HG03039 (cell line): ENCODE measurements around the gene PRF1.
"Not testable (repeated sequence)": the region's sequence is repeated elsewhere in the genome, so short reads cannot be mapped to it uniquely, and the experiment has no call there.

Source experiments
- ATAC-seq: cut with Tn5 transposase; IDR thresholded peaks from one replicate; pipeline ENCODE4 v1.9.1; 2021; ENCODE audit warnings: mild to moderate bottlenecking, moderate library complexity; ENCODE audit not compliant: unreplicated experiment

The PRF1 gene

DNA sequence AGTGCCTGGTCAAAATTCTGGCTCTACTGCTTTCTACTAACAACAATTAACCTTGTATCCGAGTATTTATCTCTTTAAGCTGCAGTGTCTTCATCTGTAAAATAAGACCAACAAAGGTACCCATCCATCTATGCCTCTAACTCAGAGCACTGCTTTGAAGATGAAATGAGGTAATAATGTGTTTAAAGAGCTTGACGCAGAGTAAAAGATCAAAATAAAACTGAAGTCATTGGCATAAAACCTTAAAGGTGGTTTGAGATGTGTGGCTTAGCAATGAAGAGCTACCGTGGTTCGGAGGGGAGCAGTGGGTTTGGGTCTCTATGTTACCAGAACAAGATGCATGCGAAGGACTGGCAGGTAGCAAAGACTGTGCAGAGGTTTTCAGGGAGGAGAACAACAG is 16.1 kb upstream of the PRF1 start:
- no peak for ATAC-seq

GRCh38 chr10:70617798-70618568 is 15.4 kb upstream of the PRF1 start:
- no peak for ATAC-seq

- no peak for ATAC-seq
Observed at GRCh38 chr10:70616761-70617160, 14.2 kb upstream of the PRF1 start.

DNA sequence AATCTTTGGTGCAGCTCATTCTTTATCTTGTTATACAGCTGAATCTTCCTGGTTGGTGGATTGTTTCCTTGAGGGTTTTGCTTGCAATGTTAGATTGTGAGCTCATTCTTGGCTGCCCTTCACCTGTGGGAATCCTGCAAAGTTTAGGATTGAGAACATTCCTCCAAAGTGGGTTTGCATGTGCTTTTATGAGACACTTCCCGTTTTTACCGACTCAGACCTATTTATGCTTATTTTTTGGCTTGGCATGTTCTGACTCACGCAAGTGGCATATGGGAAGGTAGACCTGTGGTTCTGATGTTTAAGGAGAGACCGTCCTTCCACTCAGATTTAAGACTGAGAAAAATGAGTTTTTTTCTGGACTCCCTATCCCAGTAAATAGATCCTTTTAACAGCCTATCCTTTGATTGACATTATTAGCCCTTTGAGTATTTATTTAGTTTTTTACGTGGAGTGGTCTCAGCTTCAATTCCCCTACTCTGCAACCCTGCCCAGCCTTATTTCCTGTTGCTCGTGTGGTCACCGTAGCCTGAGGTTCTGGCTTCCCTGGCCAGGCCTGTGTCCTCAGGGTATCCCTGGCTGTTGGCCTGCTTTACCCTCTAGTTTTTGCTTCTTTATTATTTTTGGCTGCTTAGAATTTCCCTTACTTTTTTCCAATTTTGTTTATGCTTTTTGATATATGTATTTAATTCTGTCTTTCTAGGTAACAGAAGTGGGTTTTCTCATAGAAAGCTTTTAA is 13.4 kb upstream of the PRF1 start:
- ATAC-seq = no peak

DNA sequence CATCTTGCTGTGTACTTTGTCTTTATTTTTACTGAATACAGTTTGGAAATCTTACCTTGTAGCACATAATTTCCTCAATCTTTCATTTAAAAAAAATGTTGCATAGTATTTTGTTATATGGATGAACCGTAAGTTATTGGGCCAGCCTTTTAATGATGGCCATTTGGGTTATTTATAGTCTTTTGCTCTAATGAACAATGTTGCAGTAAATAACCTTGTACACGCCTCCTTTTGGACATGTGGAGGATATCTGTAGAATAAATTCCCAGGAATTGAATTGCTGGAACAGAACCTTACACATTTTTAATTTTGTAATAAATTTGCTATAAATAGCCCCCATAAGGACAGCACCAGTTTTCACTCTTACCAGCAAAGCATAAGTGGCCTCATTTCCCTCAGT is 12.7 kb upstream of the PRF1 start:
- ATAC-seq = no peak

DNA sequence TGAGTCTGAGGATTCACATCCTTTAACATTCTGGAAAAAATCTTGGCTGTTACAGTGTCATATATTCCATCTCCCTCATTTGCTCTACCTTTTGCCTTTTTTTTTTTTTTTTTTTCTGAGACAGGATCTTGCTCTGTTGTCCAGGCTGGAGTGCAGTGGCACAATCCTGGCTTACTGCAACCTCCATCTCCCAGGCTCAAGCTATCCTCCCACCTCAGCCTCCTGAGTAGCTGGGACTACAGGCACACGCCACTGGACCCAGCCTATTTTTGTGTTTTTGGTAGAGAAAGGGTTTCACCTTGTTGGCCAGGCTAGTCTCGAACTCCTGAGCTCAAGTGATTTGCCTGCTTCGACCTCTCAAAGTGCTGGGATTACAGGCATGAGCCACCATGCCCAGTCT is 11.8 kb upstream of the PRF1 start:
- ATAC-seq = not testable (repeated sequence)

- no peak for ATAC-seq
Observed at GRCh38 chr10:70613941-70614340, 11.4 kb upstream of the PRF1 start.

- ATAC-seq = no peak
Observed at GRCh38 chr10:70607936-70608335, 5.4 kb upstream of the PRF1 start.

- no peak for ATAC-seq
Observed at GRCh38 chr10:70605161-70605560, 2.6 kb upstream of the PRF1 start.

- ATAC-seq = no peak
Observed at GRCh38 chr10:70604106-70604505, 1.6 kb upstream of the PRF1 start.

DNA sequence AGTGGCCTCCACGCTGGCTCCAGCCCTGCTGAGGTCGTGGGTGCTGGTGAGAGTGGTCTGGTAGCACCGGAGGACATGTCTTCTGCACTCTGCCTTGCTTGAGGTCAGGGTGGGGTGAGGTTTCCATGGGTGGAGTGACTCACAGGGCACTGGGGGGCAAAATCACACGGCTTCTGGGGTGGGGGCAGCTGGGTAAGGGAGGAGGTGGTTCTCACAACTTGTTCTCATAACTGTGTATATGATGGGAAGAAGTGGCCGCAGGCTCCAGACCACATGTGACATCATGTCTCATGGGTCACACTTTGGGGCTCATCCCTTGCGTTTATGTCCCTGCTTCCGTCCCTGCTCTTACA is 884 bp upstream of the PRF1 start:
- ATAC-seq = no peak

GRCh38 chr10:70601746-70602145 is 795 bp downstream of the PRF1 start:
- ATAC-seq = no peak

DNA sequence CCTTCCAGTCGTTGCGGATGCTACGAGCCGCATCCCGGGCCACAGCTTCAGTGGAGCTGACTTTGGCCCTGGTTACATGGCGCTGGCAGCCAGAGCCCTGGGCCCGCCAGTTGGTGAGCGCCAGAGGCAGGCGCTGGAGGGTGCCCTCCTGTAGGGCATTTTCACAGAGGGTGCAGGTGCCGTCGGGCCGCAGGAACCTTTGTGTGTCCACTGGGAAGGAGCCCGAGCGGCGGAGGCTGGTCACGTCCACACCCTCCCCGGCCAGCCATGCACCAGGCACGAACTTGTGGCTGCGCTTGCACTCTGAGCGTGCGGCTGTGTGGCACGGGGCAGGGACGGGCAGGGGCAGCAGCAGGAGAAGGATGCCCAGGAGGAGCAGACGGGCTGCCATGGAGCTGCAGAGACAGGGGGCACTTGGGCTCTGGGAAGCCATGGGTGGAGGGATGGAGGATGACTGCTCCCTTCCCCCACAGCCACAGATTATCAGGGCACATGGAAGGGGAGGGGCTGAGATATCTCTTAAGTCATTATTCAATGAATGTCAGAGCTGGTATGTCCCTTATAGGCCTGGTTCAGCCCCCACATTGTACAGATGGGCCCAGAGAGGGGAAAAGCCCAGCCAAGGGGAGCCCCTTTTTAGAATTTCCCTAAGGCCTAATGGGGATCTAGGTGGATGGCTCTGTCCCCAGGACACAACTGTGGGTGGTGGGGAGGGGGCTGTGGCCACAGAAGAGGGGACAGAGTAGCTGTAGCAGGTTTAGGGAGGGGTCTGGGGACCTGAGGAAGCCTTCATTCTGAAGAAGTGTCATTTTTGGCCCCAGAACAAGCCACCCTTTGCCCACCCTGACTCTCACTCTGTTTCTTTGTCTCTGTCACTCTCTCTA is 1.8 kb downstream of the PRF1 start:
- no peak for ATAC-seq

- no peak for ATAC-seq
Observed at GRCh38 chr10:70599791-70600190, 2.8 kb downstream of the PRF1 start.

- ATAC-seq = no peak
Observed at GRCh38 chr10:70599319-70599718, 3.2 kb downstream of the PRF1 start.

- no peak for ATAC-seq
Observed at GRCh38 chr10:70598857-70599295, 3.7 kb downstream of the PRF1 start.

DNA sequence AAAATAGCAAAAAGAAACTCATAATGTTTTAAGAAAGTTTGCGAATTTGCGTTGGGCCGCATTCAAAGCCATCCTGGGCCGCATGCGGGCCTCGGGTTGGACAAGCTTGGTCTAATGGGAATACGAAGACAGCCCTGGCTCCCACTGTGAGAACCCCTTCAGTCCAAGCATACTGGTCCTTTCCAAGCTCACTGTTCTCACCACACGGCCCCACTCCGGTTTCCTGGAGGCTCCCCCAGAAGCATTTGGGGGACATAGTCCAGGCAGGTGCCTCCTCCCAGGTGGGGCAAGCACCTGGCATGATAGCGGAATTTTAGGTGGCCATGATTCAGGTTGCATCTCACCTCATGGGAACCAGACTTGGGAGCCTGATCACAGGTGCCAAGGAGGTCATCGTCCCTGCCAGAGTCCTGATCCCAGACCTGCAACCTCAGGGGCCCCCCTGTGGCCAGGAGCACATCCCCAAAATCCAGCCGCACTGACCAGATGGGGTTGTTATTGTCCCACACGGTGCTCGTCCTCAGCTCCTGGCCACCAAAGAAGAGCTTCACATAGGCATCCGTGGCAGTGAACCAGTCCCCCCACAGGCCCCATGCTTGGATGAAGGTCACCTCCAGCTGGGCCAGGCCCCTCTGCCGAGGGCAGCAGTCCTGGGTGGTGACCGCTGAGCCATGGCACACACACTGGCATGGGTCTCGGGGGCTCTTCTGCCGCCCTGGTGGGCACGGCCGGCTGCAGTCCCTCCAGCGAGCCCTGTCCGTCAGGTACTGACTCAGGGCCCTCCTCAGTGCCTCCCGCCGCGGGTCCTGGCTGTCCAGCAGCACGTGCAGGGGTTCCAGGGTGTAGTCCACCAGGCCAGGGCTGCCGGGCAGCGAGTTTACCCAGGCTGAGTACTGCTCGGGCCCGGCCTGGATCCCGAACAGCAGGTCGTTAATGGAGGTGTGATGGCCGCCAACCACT is 4.4 kb downstream of the PRF1 start:
- ATAC-seq = no peak

DNA sequence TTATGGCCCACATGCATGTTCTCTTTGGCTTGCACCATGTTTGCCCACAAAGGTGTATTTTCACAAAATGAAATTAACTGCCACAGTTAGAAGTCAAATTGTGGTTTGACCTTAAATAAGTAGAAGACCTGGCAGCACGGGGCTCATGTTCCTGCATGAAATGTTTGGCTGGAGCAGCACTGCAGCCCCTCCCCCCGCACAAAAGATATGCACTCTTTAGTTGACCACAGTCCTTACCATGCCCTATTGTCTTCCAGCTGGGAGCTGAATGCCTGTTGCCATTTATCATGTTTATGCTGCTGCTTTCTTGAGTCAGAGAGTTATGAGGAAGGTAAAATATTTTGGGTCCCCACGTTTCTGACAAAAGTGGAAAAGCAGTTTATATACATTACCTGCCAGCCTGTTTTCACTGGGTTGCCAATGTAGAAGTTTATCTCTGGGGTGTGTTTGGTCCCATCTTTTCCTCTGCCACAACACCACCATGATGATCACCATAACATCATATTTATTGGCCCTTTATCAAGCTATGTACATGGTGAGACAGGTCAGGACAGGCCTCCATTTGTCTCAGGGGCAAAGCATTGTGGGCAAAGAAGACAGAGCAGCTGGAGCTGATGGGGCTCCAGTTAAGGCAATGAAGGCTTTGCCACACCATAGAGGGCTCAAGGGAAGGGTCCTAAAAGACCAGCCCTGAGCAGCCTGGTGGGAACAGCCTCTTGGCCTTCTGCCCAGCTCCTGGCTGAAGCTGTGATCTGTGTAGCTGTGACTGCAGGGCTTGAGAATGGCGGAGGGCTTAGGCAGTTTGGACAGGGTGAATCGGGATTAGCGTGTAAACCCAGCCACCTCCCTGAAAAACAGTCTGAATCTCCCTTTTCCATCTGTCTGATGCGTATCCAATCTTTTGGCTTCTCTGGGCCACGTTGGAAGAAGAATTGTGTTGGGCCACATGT is 5.4 kb downstream of the PRF1 start:
- no peak for ATAC-seq

DNA sequence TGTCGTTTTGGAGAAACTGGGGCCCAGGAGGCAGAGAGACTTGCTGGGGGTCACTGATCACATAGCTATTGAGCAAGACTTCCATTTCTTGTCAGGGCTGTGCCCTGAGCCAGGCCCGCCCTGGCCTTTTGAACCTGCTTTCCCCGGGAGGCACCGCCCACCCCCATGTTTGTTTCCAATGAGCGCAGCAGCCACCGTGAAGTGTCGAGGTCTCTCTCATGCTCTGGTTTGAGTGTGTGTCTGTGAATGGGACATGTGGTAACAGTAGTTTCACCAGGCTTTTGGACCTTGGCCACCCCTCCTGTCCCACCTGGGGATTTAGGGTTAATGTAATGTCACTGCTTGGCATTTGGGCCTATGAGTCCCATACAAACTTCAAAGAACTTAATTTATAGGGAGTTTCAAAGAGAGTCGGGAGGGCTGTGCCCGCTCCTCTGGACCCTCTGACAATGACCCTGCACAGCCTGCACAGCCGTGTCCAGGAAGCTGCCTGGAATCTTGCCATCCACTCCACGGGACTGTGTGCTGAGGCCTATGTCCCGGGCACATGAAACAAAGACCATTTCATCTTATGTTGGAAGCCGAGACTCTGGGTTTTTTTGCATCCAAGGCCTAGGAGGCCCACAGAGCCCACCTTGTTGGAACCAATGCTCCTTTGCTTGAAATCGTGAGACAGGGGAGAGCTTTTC is 6.3 kb downstream of the PRF1 start:
- ATAC-seq = no peak
